GM12878 (cell line): ENCODE results near the gene SMG6. TPM values are rescaled to one million over a fixed set of nuclear protein-coding genes. Genes with fewer than 3 reads are reported as not detected.

Experiments
- ATAC-seq: fragments of 200-7000 bp; cut with Tn5 transposase; 3 replicates; pipeline ENCODE4 v1.9.1; 2020; ENCODE audit warnings: mild to moderate bottlenecking, moderate library complexity
- BruUV-seq: library from RNA; stranded (reverse); fragments of 400-500 nt; replicated peaks from 2 replicates; lab custom pipeline; 2021; lab: Mats Ljungman, UMichigan
- CTCF ChIA-PET: fragments of 300-600 bp; sonication (Branson Sonifier 250); formaldehyde crosslinking; extraction: SDS; loops from one replicate; lab custom pipeline; 2021; ENCODE audit warnings: inconsistent platforms; lab: Yijun Ruan, JAX
- POLR2A ChIA-PET: fragments of 350-600 bp; formaldehyde crosslinking; extraction: SDS; loops from one replicate; lab custom pipeline; 2021; ENCODE audit warnings: inconsistent platforms; lab: Charles Lee
- RAD21 ChIA-PET: fragments of 300-600 bp; sonication (Branson Sonifier 250); formaldehyde crosslinking; loops from one replicate; lab custom pipeline; 2023; ENCODE audit warnings: antibody characterized with exemption; ENCODE audit not compliant: unreplicated experiment; lab: Charles Lee
- SMC1A ChIA-PET: fragments of 300-600 bp; sonication (Branson Sonifier 250); formaldehyde crosslinking; loops from one replicate; lab custom pipeline; 2023; ENCODE audit not compliant: unreplicated experiment, uncharacterized antibody; lab: Charles Lee
- DNase-seq: peaks from one replicate; pipeline ENCODE4 v3.0.0-alpha.2; 2011; ENCODE audit warnings: low read depth, low spot score
- FAIRE-seq: peaks from 3 replicates; lab custom pipeline; 2011; peaks lifted over from hg19 to GRCh38; lab: Jason Lieb, UNC
- H2AFZ ChIP-seq: 2 replicates; pipeline ENCODE4 v1.6.0; 2011; ENCODE audit warnings: low read depth, low read length, control low read depth; ENCODE audit not compliant: control insufficient read depth
- H3K27ac ChIP-seq: 2 replicates; pipeline ENCODE4 v1.5.1; 2011; ENCODE audit warnings: control low read depth; ENCODE audit not compliant: control insufficient read depth, insufficient read depth
- H3K27me3 ChIP-seq, 2 experiments: replicated peaks in 1 of 2; 2 replicates each; pipeline versions ENCODE4 v1.6.0 to v1.6.1; 2011; ENCODE audit warnings: low read length in 1 of 2; ENCODE audit not compliant: control insufficient read depth in 2 of 2, insufficient read depth in 2 of 2
- H3K36me3 ChIP-seq, 2 experiments: 2 replicates each; pipeline ENCODE4 v1.5.1; 2011; ENCODE audit warnings: low read length in 1 of 2; ENCODE audit not compliant: control insufficient read depth in 2 of 2, insufficient read depth in 2 of 2
- H3K4me1 ChIP-seq: 2 replicates; pipeline ENCODE4 v1.6.1; 2011; ENCODE audit warnings: mild to moderate bottlenecking, low read length, moderate library complexity, mixed read lengths; ENCODE audit not compliant: control insufficient read depth, insufficient read depth
- H3K4me2 ChIP-seq: 2 replicates; pipeline ENCODE4 v1.6.0; 2011; ENCODE audit warnings: control low read depth; ENCODE audit not compliant: control insufficient read depth, insufficient read depth
- H3K4me3 ChIP-seq: fragments of 200-600 bp; sonication (generic); 2 replicates; pipeline ENCODE4 v1.5.1; 2016
- H3K79me2 ChIP-seq: 2 replicates; pipeline ENCODE4 v1.6.0; 2011; ENCODE audit warnings: low read length; ENCODE audit not compliant: control insufficient read depth, insufficient read depth
- H3K9ac ChIP-seq: 2 replicates; pipeline ENCODE4 v1.8.0; 2011; ENCODE audit warnings: low read length, control low read depth, mixed read lengths; ENCODE audit not compliant: control insufficient read depth, insufficient read depth
- H3K9me3 ChIP-seq: replicated peaks from 3 replicates; pipeline ENCODE4 v1.5.1; 2011; ENCODE audit warnings: mild to moderate bottlenecking, low read length; ENCODE audit not compliant: control insufficient read depth, insufficient read depth
- H4K20me1 ChIP-seq: 2 replicates; pipeline ENCODE4 v1.6.0; 2011; ENCODE audit not compliant: control insufficient read depth, insufficient read depth
- BHLHE40 ChIP-seq, 2 experiments: fragments of 450-650 bp in 1 of 2; IDR thresholded peaks; 2 replicates each; pipeline ENCODE4 v1.6.1; 2011 to 2017; ENCODE audit warnings: low read depth in 2 of 2, borderline replicate concordance in 1 of 2, improper control_type of control experiment in 1 of 2, low read length in 1 of 2, mild to moderate bottlenecking in 1 of 2
- DPF2 ChIP-seq: fragments of 450-650 bp; IDR thresholded peaks from 2 replicates; pipeline ENCODE4 v1.6.1; 2017; ENCODE audit warnings: mild to moderate bottlenecking
- ETV6 ChIP-seq, 2 experiments: fragments of 450-650 bp in 1 of 2; IDR thresholded peaks in 1 of 2; conservative IDR thresholded peaks in 1 of 2; 2 replicates each; pipeline ENCODE4 v1.6.1; 2014; ENCODE audit warnings: antibody characterized with exemption in 1 of 2, borderline replicate concordance in 1 of 2, low read depth in 1 of 2, mild to moderate bottlenecking in 1 of 2, moderate library complexity in 1 of 2
- MTA3 ChIP-seq: IDR thresholded peaks from 2 replicates; pipeline ENCODE4 v1.6.1; 2012; ENCODE audit warnings: low read length, inconsistent platforms, borderline replicate concordance
- MYC ChIP-seq: IDR thresholded peaks from 2 replicates; pipeline ENCODE4 v1.6.1; 2011; ENCODE audit warnings: mild to moderate bottlenecking, low read length, moderate library complexity, inconsistent platforms; ENCODE audit not compliant: insufficient read depth, insufficient replicate concordance, insufficient read length, severe bottlenecking
- TAF1 ChIP-seq: IDR thresholded peaks from 2 replicates; pipeline ENCODE4 v1.6.1; 2011; ENCODE audit warnings: mild to moderate bottlenecking, low read depth, low read length, borderline replicate concordance
- WGBS: methylation state at CpG from one replicate; pipeline ENCODE4 v1.1.6; 2016; ENCODE audit warnings: low lambda C conversion rate; ENCODE audit not compliant: insufficient replicate concordance, insufficient coverage; ENCODE audit errors: missing lambda C conversion rate; 5-methylcytosine and 5-hydroxymethylcytosine counted together
- in situ Hi-C: fragments of 300-500 bp; cut with MboI; formaldehyde crosslinking; loops from 9 replicates; pipeline ENCODE4 v1.14.3; 2018; ENCODE audit warnings: mixed read lengths
- intact Hi-C: fragments of 100-400 bp; cut with micrococcal nuclease; formaldehyde crosslinking; loops from one replicate; pipeline ENCODE4 v1.14.2; 2022; ENCODE audit not compliant: unreplicated experiment
- polyA plus RNA-seq, 11 experiments: library from polyadenylated mRNA; depleted of rRNA in 4 of 11; unstranded in 6 of 11; stranded (reverse) in 5 of 11; fragments of >200 nt; fragmentation: Nextera tagmentation in 4 of 11; fragmentation: Illumina TruSeq in 1 of 11; extraction: Ambion mirVana in 4 of 11; extraction: Trizol in 1 of 11; gene quantifications; 1 replicate in 1 of 11; 2 replicates in 10 of 11; pipeline versions ENCODE4 v1.2.1 to v1.2.3, GENCODE V29; 2011 to 2016; ENCODE audit warnings: inconsistent platforms in 2 of 11, missing spikeins in 2 of 11, low read depth in 1 of 11
- total RNA-seq, 4 experiments: library from RNA; depleted of rRNA in 3 of 4; stranded (reverse); fragments of >200 nt in 3 of 4; fragmentation: Illumina TruSeq in 1 of 4; extraction: Trizol in 1 of 4; gene quantifications; 2 replicates each; pipeline versions ENCODE4 v1.2.1 to v1.2.3, GENCODE V29; 2013 to 2021
- TF ChIP-seq, protein P1 (sequence below): fragments of 450-650 bp; IDR thresholded peaks from 2 replicates; pipeline ENCODE4 v1.6.1; 2016; ENCODE audit warnings: mild to moderate bottlenecking
- TF ChIP-seq, protein P2 (sequence below): fragments of 450-650 bp; IDR thresholded peaks from 2 replicates; pipeline ENCODE4 v1.6.1; 2016; ENCODE audit warnings: mild to moderate bottlenecking

SMG6 gene
- total and polyA plus RNA-seq, 10 of the 15 experiments (the other 5 are each of a cell fraction or from before 2014, with no cell fraction given), result 0.58 to 28.7 (median 15.7) TPM

DNA sequence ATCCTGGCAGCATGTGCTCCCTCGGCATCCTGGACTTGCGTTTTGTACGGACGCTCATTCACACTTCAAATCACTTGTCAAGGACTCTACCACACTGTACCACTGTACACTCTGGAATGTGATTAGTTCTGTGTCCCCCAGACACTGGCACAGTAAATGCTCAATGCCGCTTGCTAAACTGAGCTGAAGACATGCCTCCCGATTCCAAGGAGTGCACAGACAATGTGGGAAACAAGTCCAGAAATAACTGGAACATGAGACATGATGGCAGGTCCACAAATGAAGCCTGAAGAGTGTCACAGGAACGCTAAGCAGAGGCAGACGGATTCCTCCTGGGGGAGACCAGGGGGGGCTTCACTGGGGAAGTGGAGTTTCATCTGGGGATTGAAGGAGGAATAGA is 226.5 kb downstream of the SMG6 start:
- Histone ChIP-seq H4K20me1 (no peaks in the 10 kb centered on the region), H3K27ac (no peak overlapping the region), H2AFZ (no peak overlapping the region), H3K4me1 (peaks cover 18% of the 10 kb centered on the region), H3K4me2 (no peak overlapping the region), H3K9ac (no peak overlapping the region), H3K9me3 (no peaks in the 10 kb centered on the region), H3K27me3 (no peaks in the 10 kb centered on the region), H3K4me3 (no peak overlapping the region), H3K36me3 (peaks cover 13 to 20% of the 10 kb centered on the region in 2 experiments), H3K79me2 (no peaks in the 10 kb centered on the region)
- no peak for ATAC-seq
- ChIA-PET SMC1A (interaction anchor here (1.8 kb wide), 1 partner anchor 12 kb away, joined by 5 read pairs; no protein-coding TSS in a partner anchor), CTCF (interaction anchor here (1.4 kb wide), 1 partner anchor 12 kb away, joined by 3 read pairs; no protein-coding TSS in a partner anchor), POLR2A (interaction anchor here (1.7 kb wide), 1 partner anchor 14 kb away, joined by 4 read pairs; no protein-coding TSS in a partner anchor), RAD21 (interaction anchor here (1.2 kb wide), 1 partner anchor 9 kb away, joined by 3 read pairs; no protein-coding TSS in a partner anchor)
- no peak for DNase-seq
- in situ Hi-C loops (no loop called here), intact Hi-C loops (no loop called here)
- TF ChIP-seq DPF2, result no peak
- no peak for TF ChIP-seq MYC
- TF ChIP-seq ETV6 (conservative IDR thresholded peaks at IDR 0.05 in 1 of 2, IDR thresholded peaks at IDR 0.05 in 1 of 2; ENCODE audit: borderline replicate concordance in 1 of 2, low read depth in 1 of 2), result no peak
- TF ChIP-seq, protein P1, sequence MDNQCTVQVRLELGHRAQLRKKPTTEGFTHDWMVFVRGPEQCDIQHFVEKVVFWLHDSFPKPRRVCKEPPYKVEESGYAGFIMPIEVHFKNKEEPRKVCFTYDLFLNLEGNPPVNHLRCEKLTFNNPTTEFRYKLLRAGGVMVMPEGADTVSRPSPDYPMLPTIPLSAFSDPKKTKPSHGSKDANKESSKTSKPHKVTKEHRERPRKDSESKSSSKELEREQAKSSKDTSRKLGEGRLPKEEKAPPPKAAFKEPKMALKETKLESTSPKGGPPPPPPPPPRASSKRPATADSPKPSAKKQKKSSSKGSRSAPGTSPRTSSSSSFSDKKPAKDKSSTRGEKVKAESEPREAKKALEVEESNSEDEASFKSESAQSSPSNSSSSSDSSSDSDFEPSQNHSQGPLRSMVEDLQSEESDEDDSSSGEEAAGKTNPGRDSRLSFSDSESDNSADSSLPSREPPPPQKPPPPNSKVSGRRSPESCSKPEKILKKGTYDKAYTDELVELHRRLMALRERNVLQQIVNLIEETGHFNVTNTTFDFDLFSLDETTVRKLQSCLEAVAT, result no peak
- TF ChIP-seq, protein P2, sequence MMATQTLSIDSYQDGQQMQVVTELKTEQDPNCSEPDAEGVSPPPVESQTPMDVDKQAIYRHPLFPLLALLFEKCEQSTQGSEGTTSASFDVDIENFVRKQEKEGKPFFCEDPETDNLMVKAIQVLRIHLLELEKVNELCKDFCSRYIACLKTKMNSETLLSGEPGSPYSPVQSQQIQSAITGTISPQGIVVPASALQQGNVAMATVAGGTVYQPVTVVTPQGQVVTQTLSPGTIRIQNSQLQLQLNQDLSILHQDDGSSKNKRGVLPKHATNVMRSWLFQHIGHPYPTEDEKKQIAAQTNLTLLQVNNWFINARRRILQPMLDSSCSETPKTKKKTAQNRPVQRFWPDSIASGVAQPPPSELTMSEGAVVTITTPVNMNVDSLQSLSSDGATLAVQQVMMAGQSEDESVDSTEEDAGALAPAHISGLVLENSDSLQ, result no peak
- no peak for TF ChIP-seq BHLHE40 (IDR thresholded peaks at IDR 0.05; ENCODE audit: borderline replicate concordance in 1 of 2, low read depth in 2 of 2, low read length in 1 of 2)
- TF ChIP-seq TAF1, result no peak
- no peak for TF ChIP-seq MTA3
- TSS peak; percentile 26 for BruUV-seq
- no peak for FAIRE-seq
- WGBS, result 96% methylated on average over 8 of the region's 8 CpGs
